LHCN-M2 (cell line): ENCODE measurements around the gene DAAM1. TPM values are rescaled to one million over a fixed set of nuclear protein-coding genes. Genes with fewer than 3 reads are reported as not detected.

ENCODE experiments used
- DNase-seq: peaks from one replicate; pipeline ENCODE4 v3.0.0-alpha.2; 2012; ENCODE audit warnings: low read depth
- total RNA-seq: library from RNA; depleted of rRNA; stranded (reverse); fragments of >200 nt; gene quantifications from 2 replicates; pipeline ENCODE4 v1.2.3, GENCODE V29; 2014

Gene DAAM1
- total RNA-seq, 1 experiment from 2014 or later: 6.5 TPM

DNA sequence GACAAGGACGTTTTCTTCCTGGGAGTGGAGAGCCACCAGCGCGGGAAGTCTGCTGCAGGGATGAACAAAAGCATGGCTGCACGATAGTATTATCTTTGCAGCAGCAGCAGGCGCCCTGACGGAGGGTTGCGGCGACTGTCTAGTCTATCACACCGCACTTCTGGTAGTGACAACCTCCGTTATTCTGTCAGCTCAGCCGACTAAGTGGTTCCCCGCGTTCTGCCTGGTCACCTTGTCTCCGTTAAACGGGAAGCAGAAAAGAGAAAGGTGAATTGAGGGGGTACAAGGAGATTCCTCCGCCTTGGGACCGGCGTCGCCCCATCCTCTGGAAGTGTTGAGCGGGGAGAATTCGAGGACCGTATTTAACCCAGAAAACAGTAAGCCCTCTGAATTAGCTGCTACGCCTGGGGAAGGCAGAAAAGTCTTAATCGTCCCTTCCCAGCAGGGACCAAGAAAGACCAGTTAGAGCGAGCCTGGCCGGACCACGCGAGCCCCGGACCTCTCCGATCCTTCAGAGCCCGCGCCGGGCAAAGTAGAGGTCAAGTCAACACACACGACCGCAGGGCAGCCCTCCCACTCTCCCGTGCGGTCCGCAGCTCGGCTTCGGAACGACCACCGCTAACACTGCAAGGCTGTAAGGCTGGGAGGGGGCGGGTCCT, 536 bp upstream of the DAAM1 start:
- DNase-seq: peak; percentile 5

GRCh38 chr14:59189091-59189785, 771 bp downstream of the DAAM1 start:
- DNase-seq: peak; percentile 22

GRCh38 chr14:59189786-59190368, 1.4 kb downstream of the DAAM1 start:
- DNase-seq: peak; percentile 94

GRCh38 chr14:59190372-59190771, 1.9 kb downstream of the DAAM1 start:
- DNase-seq: peak; percentile 35

DNA sequence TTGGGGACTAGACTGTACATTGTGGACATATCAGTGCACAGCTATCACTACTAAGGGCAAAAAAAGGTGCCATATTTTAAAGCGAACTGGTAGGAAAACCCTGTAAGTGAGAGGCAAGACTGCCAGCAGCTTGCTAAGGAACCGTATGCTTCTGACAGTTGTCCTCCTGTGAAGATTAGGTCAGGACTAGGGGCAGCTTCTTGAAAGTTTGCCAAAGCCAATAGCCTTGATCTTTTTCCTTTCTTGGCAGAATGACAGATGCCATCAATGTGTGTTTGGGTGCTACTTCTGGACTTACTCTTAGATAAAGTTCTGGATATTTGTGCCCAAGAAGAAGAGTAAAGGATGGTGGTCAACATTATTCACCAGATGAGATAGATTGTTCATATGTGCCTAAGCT, 7.4 kb downstream of the DAAM1 start:
- no peak for DNase-seq

- no peak for DNase-seq
Observed at GRCh38 chr14:59197695-59198262, 9.3 kb downstream of the DAAM1 start.

- DNase-seq: peak; percentile 21
Observed at GRCh38 chr14:59199205-59199604, 10.7 kb downstream of the DAAM1 start.

GRCh38 chr14:59199614-59200013, 11.1 kb downstream of the DAAM1 start:
- DNase-seq: peak; percentile 17

- DNase-seq: no peak
Observed at GRCh38 chr14:59200195-59200594, 11.7 kb downstream of the DAAM1 start.

DNA sequence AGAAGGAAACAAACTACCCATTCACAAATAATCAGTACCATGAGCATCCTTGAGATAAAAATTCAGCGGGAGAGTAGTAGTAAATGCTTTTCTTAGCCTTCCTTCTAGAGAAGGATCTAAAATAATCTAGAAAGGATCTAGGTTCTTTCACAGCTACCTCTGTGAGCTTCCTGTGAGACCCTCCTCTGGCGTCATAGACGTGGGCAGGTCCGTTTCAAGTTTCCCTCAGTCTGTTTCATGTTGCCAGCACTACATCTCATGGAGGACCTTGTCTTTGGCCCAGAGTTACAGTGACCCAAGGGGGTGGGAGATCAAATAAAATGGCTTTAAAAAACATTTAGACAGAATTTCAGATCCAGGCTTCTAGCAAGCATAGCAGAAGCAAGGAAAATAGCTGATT, 13.6 kb downstream of the DAAM1 start:
- DNase-seq: no peak

DNA sequence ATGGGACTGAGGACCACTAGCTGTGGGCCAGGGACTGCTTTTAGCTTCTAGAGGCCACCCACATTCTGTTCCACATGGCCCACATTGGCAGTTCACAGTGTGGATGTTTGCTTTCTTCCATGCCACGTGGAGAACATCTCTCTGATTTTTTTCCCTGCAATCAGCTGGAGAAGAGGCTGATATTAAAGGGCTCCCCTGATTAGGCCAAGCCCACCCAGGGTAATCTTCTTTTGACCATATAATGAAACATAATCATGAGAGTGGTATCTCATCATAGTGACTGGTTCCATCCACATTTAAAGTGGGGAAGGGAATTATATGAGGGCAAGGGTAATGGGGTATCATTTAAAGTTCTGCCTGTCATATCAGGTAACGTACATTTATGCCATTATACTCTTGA, 15.8 kb downstream of the DAAM1 start:
- DNase-seq: no peak

GRCh38 chr14:59206892-59207291, 18.4 kb downstream of the DAAM1 start:
- DNase-seq: no peak

- no peak for DNase-seq
Observed at GRCh38 chr14:59207506-59207933, 19.1 kb downstream of the DAAM1 start.

GRCh38 chr14:59208224-59208814, 19.9 kb downstream of the DAAM1 start:
- DNase-seq: peak; percentile 57

- no peak for DNase-seq
Observed at GRCh38 chr14:59208954-59209353, 20.5 kb downstream of the DAAM1 start.

DNA sequence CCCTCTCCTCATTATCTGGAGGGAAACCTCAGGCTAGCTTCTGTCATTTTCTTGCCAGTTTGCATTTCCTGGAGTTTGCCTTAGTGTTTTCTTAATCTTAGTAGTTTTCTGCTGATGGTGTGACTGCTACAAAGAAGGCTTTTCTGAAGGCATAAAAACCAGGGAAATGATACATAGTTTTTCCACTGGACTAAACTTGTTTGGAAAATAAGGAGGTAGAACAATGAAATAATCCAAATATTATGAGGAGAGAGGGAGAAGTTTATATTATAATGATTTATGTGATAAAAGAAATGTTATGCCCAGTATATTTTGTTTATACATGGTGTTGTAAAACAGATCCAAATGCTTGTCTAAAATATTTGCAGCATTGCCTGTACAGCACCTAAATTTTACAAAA, 22.2 kb downstream of the DAAM1 start:
- DNase-seq: no peak

GRCh38 chr14:59213368-59214315, 25.2 kb downstream of the DAAM1 start:
- DNase-seq: no peak

GRCh38 chr14:59214702-59215302, 26.3 kb downstream of the DAAM1 start:
- no peak for DNase-seq

GRCh38 chr14:59215322-59215721, 26.9 kb downstream of the DAAM1 start:
- DNase-seq: no peak

- no peak for DNase-seq
Observed at GRCh38 chr14:59215757-59216156, 27.3 kb downstream of the DAAM1 start.

DNA sequence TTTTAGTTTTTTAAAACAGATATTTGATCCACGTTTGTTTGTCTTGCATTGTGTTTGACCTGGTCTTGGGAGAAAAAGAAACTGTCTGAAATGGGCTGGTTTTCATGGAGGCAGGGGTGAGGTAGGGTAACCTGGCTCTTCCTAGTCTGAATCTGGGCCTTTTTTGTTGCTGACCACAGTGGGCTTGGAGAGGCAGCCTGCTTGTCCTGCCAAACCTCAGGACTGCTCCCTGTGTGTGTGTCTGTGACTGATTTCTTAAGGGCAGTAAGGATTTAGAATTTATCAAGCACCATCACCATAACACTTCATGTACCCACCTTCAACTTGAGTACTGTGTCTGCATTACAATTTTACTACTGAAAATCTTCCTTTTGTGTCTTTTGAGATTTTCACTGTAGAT, 28.5 kb downstream of the DAAM1 start:
- no peak for DNase-seq
